Activated CD4-positive, alpha-beta memory T cell treated with anti-CD3 and anti-CD28 coated beads for 36 hours (primary cell): ENCODE data around the gene KMT2A. TPM values are rescaled to one million over a fixed set of nuclear protein-coding genes. Genes with fewer than 3 reads are reported as not detected.
"Not testable (repeated sequence)": the region's sequence is repeated elsewhere in the genome, so short reads cannot be mapped to it uniquely, and the experiment has no call there.

Source experiments
- CTCF ChIA-PET: fragments of 350-600 bp; sonication (Branson Sonifier 250); formaldehyde crosslinking; loops from one replicate; lab custom pipeline; 2021; ENCODE audit warnings: antibody characterized with exemption, inconsistent platforms; lab: Charles Lee
- POLR2A ChIA-PET: fragments of 350-600 bp; sonication (Branson Sonifier 250); formaldehyde crosslinking; loops from one replicate; lab custom pipeline; 2021; ENCODE audit warnings: antibody characterized with exemption; lab: Charles Lee
- DNase-seq: peaks from one replicate; pipeline ENCODE4 v3.0.0-alpha.2; 2020
- H3K27ac Mint-ChIP-seq: one replicate; pipeline ENCODE4 v1.8.0; 2021; ENCODE audit warnings: mixed read lengths
- H3K27me3 Mint-ChIP-seq: one replicate; pipeline ENCODE4 v1.8.0; 2021; ENCODE audit warnings: mixed read lengths
- H3K36me3 Mint-ChIP-seq: one replicate; pipeline ENCODE4 v1.8.0; 2021; ENCODE audit warnings: mixed read lengths
- H3K4me1 Mint-ChIP-seq: one replicate; pipeline ENCODE4 v1.8.0; 2021; ENCODE audit warnings: low read depth, mixed read lengths
- H3K4me3 Mint-ChIP-seq: one replicate; pipeline ENCODE4 v1.8.0; 2021; ENCODE audit warnings: mild to moderate bottlenecking, mixed read lengths
- H3K9me3 Mint-ChIP-seq: one replicate; pipeline ENCODE4 v1.8.0; 2021; ENCODE audit warnings: mixed read lengths
- intact Hi-C: fragments of 100-400 bp; cut with micrococcal nuclease; formaldehyde crosslinking; loops from one replicate; pipeline ENCODE4 v1.15.1; 2023
- total RNA-seq, 2 experiments: library from RNA; stranded (reverse); gene quantifications; one replicate each; pipeline ENCODE4 v1.2.3, GENCODE V29; 2021

The KMT2A gene
- total RNA-seq, 2 experiments from 2014 or later = 61.5 to 72.4 TPM

DNA sequence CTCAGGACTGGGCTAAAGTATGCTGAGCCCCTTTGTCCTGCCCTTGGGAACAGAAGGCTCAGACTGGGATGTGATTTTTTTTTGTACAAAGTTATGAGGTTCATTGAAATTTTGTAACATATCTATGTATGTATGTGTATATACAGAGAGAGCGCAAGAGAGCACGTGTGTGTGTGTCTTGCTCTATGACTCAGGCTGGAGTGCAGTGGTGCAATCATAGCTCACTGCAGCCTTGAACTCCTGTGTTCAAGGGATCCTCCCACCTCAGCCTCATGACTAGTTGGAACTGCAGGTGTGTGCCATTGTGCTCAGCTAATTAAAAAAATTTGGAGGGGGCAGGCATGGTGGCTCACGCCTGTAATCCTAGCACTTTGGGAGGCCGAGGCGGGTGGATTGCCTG, 100.4 kb downstream of the KMT2A start:
- no peaks in the 10 kb centered on the region for H3K36me3 Mint-ChIP-seq
- no peak for DNase-seq
- no peak overlapping the region for H3K27ac Mint-ChIP-seq
- H3K9me3 Mint-ChIP-seq = no peaks in the 10 kb centered on the region
- H3K4me3 Mint-ChIP-seq = no peak overlapping the region
- intact Hi-C loops = no loop called here
- ChIA-PET POLR2A (no interaction called here), CTCF (interaction anchor here (0.6 kb wide), 1 partner anchor 35 kb away, joined by 3 read pairs; no protein-coding TSS in a partner anchor)
- H3K4me1 Mint-ChIP-seq = peaks cover 4% of the 10 kb centered on the region
- no peaks in the 10 kb centered on the region for H3K27me3 Mint-ChIP-seq

DNA sequence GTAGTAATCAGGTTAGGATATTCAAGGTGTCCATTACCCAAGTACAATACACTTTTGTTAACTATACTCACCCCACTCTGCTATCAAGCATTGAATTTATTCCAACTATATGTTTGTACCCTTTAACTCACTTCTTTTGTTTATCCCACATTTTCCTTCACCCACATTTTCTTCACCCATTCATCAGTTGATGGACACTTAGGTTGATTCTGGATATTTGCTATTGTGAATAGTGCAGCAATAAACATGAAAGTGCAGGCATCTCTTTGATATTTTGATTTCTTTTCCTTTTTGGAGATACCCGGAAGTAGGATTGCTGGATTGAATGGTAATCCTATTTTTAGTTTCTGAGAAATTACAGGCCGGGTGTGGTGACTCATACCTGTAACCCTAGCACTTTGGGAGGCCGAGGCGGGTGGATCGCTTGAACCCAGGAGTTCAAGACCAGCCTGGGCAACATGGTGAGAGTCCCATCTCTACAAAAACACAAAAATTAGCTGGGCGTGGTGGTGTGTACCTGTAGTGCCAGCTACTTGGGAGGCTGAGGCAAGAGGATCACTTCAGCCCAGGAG, 101.2 kb downstream of the KMT2A start:
- Mint-ChIP-seq H3K9me3 (no peaks in the 10 kb centered on the region), H3K4me3 (no peak overlapping the region), H3K27ac (peak overlapping the region; percentile 38), H3K36me3 (no peaks in the 10 kb centered on the region), H3K4me1 (no peaks in the 10 kb centered on the region), H3K27me3 (no peaks in the 10 kb centered on the region)
- intact Hi-C loops = no loop called here
- CTCF ChIA-PET = interaction anchor here (0.6 kb wide), 1 partner anchor 36 kb away, joined by 3 read pairs; no protein-coding TSS in a partner anchor
- no peak for DNase-seq
- POLR2A ChIA-PET = no interaction called here

DNA sequence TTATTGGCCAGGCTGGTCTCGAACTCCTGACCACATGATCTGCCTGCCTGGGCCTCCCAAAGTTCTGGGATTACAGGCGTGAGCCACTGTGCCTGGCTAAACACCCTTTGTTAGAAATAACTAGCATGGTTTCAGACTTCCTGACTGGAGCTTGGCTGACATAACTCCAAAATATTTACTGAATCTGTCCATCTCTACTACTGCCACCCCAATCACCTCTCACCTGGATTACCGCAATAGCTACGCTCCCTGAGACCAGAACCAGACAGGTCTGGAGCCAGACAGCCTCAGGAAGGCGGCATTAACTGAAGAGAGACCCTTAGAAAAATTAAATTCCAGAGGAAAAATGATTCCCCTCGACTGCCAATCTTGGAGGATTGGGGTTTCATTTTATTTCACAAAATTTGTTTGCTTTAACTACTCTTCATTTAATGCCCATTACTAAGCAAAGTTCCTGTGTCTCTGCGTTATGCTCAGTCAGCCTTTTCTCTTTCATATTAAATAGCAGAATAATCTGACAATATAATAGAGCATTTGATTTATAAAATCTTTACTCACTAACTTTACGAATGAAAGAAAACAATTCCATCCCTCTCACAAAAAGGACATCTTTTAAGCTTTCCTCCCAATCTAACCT, 107.8 kb downstream of the KMT2A start:
- H3K27ac Mint-ChIP-seq = no peak overlapping the region
- ChIA-PET POLR2A (no interaction called here), CTCF (no interaction called here)
- H3K36me3 Mint-ChIP-seq = peaks cover 4% of the 10 kb centered on the region
- no peaks in the 10 kb centered on the region for H3K4me1 Mint-ChIP-seq
- H3K4me3 Mint-ChIP-seq = no peak overlapping the region
- H3K9me3 Mint-ChIP-seq = no peaks in the 10 kb centered on the region
- no peak for DNase-seq
- no peaks in the 10 kb centered on the region for H3K27me3 Mint-ChIP-seq
- intact Hi-C loops = no loop called here

DNA sequence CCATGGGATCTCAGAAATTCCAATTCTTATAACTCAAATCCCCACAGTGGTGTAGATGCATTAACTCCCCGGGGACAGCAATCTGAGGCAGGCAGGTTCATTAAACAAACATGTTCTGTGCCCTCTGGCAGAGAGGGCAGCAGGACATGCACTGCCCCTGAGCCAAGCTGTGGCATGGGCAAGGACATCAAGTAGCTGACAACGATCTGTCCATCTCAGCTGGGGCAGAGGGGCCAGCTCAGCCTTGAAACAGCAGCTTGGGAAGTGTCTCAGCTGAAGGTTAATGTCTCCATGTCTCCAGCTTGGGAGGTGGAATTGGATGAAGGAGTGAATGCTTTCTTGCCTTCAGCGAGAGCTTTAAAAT, 108.3 kb downstream of the KMT2A start:
- ChIA-PET CTCF (no interaction called here), POLR2A (no interaction called here)
- H3K4me1 Mint-ChIP-seq = no peaks in the 10 kb centered on the region
- no peak overlapping the region for H3K4me3 Mint-ChIP-seq
- H3K27ac Mint-ChIP-seq = no peak overlapping the region
- H3K27me3 Mint-ChIP-seq = no peaks in the 10 kb centered on the region
- no peak for DNase-seq
- intact Hi-C loops = no loop called here
- H3K9me3 Mint-ChIP-seq = no peaks in the 10 kb centered on the region
- peaks cover 4% of the 10 kb centered on the region for H3K36me3 Mint-ChIP-seq

DNA sequence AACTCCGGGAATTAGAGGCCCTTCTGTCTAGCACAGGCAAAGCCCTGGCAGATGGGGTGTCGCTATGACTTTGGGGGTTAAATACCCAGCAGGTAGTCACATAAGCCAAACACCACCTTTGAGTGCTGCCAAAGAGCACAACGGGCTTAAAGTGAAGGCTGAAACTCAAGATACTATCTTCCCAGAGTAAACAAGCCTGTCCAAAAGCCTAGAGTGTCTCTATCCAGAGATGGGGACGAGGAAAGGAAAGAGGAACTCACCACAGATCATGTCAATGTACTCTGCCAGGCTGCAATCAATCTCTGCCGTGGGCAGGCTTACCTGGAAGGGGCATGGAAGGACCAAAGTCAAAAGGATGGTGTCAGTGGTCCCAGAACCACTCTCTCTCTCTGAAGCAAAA, 109.2 kb downstream of the KMT2A start:
- H3K4me3 Mint-ChIP-seq = no peak overlapping the region
- H3K36me3 Mint-ChIP-seq = peaks cover 4% of the 10 kb centered on the region
- H3K9me3 Mint-ChIP-seq = no peaks in the 10 kb centered on the region
- DNase-seq = no peak
- H3K4me1 Mint-ChIP-seq = no peaks in the 10 kb centered on the region
- ChIA-PET CTCF (no interaction called here), POLR2A (no interaction called here)
- no peaks in the 10 kb centered on the region for H3K27me3 Mint-ChIP-seq
- H3K27ac Mint-ChIP-seq = no peak overlapping the region
- intact Hi-C loops = no loop called here

DNA sequence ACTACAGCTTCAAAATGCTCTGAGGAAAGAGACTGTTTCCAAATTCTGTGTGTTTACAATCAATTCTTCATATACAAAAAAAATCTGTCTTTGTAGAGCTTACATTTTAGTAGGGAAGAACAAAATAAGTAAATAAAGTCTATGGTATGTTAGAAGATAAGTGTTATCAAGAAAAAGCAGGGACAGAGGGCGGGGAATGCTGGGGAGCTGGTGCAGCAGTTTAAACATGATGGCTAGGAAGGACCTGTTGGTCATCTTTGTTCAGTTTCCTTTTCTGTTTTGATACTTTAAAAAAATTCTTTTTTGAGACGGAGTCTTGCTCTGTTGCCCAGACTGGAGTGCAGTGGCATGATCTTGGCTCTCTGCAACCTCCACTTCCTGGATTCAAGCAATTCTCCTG, 110.8 kb downstream of the KMT2A start:
- ChIA-PET POLR2A (no interaction called here), CTCF (interaction anchor here (1.0 kb wide), 1 partner anchor 48 kb away, joined by 3 read pairs; no protein-coding TSS in a partner anchor)
- no peak overlapping the region for H3K27ac Mint-ChIP-seq
- no peak for DNase-seq
- H3K4me3 Mint-ChIP-seq = no peak overlapping the region
- no peaks in the 10 kb centered on the region for H3K27me3 Mint-ChIP-seq
- no peaks in the 10 kb centered on the region for H3K9me3 Mint-ChIP-seq
- no peaks in the 10 kb centered on the region for H3K4me1 Mint-ChIP-seq
- H3K36me3 Mint-ChIP-seq = peaks cover 8% of the 10 kb centered on the region
- intact Hi-C loops = no loop called here

DNA sequence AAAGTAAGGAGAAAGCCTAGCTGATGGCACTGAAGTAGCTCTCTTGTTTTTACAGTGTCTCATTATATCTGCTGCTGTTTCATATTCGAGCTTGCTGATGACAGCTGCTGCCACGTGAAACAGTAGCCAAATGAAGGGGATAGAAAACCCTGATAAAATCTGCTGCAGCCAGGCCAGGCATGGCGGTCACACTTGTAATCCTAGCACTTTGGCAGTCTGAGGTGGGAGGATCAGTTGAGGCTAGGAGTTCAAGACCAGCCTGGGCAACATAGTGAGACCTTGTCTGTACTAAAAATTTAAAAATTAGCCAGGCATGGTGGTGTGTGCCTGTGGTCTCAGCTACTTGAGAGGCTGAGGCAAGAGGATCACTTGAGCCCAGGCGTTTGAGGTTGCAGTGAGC, 116.0 kb downstream of the KMT2A start:
- no peak for DNase-seq
- Mint-ChIP-seq H3K9me3 (no peaks in the 10 kb centered on the region), H3K4me1 (no peaks in the 10 kb centered on the region), H3K36me3 (peaks cover 13% of the 10 kb centered on the region), H3K4me3 (no peak overlapping the region), H3K27me3 (no peaks in the 10 kb centered on the region), H3K27ac (no peak overlapping the region)
- intact Hi-C loops = no loop called here
- POLR2A ChIA-PET = no interaction called here
- CTCF ChIA-PET = no interaction called here

DNA sequence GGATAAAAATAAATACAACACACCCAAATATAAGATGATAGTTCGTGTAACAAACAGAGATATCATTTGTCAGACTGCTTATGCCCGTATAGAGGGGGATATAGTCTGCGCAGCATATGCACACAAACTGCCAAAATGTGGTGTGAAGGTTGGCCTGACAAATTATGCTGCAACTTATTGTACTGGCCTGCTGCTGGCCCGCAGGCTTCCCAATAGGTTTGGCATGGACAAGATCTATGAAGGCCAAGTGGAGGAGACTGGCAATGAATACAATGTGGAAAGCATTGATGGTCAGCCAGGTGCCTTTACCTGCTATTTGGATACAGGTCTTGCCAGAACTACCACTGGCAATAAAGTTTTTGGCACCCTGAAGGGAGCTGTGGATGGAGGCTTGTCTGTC, 124.5 kb downstream of the KMT2A start:
- Mint-ChIP-seq H3K36me3 (no peaks in the 10 kb centered on the region), H3K27ac (no peak overlapping the region), H3K9me3 (no peaks in the 10 kb centered on the region), H3K4me3 (no peak overlapping the region), H3K27me3 (no peaks in the 10 kb centered on the region), H3K4me1 (peaks cover 6% of the 10 kb centered on the region)
- ChIA-PET CTCF (no interaction called here), POLR2A (no interaction called here)
- DNase-seq = no peak
- intact Hi-C loops = no loop called here

DNA sequence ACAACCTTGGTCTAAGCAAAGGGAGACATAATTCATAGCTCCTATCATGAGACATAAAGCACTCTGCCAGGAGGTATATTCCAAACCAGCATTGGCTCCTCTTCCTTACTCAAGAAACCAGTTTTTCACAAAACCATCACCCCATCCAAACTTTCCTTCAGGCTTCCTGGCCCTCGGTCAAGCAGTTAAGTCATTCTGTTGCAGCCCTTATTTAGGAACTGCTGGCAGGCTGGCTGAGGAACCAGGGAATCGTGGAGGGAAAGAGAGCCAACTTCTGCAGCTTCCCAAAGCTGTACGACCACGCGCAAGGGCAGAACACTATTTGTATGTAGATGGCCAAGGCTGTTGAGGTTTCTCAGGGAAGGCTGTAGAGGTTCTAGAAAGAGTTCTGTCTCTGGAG, 128.8 kb downstream of the KMT2A start:
- DNase-seq = no peak
- no peaks in the 10 kb centered on the region for H3K36me3 Mint-ChIP-seq
- peak overlapping the region; percentile 67 for H3K4me3 Mint-ChIP-seq
- no peaks in the 10 kb centered on the region for H3K27me3 Mint-ChIP-seq
- no peak overlapping the region for H3K27ac Mint-ChIP-seq
- no peaks in the 10 kb centered on the region for H3K9me3 Mint-ChIP-seq
- intact Hi-C loops = no loop called here
- peaks cover 7% of the 10 kb centered on the region for H3K4me1 Mint-ChIP-seq
- ChIA-PET POLR2A (no interaction called here), CTCF (interaction anchor here (0.8 to 1.0 kb wide), 3 partner anchors 44 to 52 kb away, joined by 3 to 4 read pairs (median 3); no protein-coding TSS in a partner anchor)

DNA sequence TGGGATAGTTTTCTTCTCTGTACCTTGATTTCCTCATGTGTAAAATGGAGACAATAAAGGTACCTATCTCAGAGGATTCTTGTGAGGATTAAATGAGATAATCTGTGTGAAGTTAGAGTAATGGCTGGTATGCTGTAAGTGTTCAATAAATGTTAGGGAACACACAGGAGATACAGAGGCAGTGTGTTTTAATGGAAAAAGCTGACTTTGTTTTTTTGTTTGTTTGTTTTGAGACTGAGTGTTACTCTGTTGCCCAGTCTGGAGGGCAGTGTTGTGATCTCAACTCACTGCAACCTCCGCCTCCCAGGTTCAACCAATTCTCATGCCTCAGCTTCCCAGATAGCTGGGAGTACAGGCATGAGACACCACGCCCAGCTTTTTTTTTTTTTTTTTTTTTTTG, 133.4 kb downstream of the KMT2A start:
- peaks cover 35% of the 10 kb centered on the region for H3K4me1 Mint-ChIP-seq
- DNase-seq = no peak
- ChIA-PET POLR2A (interaction anchor here (0.6 to 0.7 kb wide), 2 partner anchors 30 to 396 kb away, joined by 4 to 5 read pairs; no protein-coding TSS in a partner anchor), CTCF (interaction anchor here (0.8 to 1.6 kb wide), 3 partner anchors 125 to 274 kb away, joined by 3 to 7 read pairs (median 5); no protein-coding TSS in a partner anchor)
- peaks cover 9% of the 10 kb centered on the region for H3K36me3 Mint-ChIP-seq
- no peak overlapping the region for H3K27ac Mint-ChIP-seq
- no peak overlapping the region for H3K4me3 Mint-ChIP-seq
- no peaks in the 10 kb centered on the region for H3K27me3 Mint-ChIP-seq
- intact Hi-C loops = loop anchor here (5.0 kb wide), 1 partner anchor 367 kb away; no protein-coding TSS in a partner anchor
- H3K9me3 Mint-ChIP-seq = no peaks in the 10 kb centered on the region

DNA sequence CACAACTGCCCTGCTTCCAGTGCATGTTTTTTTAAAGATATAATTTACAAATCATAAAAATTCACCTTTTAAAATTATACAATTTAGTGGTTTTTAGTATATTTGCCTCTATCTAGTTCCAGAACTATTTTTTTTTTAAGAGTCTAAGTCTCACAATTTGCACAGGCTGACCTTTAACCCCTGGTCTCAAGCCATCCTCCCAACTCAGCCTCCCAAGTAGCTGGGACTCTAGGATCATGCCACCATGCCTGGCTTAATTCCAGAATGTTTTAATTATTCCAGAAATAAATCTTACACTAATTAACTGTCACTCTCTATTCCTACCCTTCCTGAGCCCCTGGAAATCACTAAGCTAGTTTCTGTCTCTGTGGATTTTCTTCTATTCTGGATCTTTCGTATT, 134.5 kb downstream of the KMT2A start:
- POLR2A ChIA-PET = no interaction called here

DNA sequence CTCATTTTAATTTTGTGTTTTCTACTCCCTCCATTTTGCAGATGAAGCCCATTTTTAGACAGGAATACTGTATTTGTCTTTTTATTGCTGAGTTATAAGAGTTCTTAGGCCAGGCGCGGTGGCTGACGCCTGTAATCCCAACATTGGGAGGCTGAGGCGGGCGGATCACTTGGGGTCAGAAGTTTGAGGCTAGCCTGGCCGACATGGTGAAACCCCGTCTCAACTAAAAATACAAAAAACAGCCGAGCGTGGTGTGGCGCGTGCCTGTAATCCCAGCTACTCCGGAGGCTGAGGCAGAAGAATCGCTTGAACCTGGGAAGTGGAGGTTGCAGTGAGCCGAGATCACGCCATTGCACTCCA, 135.4 kb downstream of the KMT2A start:
- H3K27me3 Mint-ChIP-seq, H3K9me3 Mint-ChIP-seq, H3K36me3 Mint-ChIP-seq: not testable (repeated sequence)
- ChIA-PET CTCF (interaction anchor here (0.6 to 1.8 kb wide), 4 partner anchors 14 to 258 kb away, joined by 3 to 6 read pairs (median 4); no protein-coding TSS in a partner anchor), POLR2A (interaction anchor here (0.7 to 1.4 kb wide), 6 partner anchors 9 to 330 kb away, joined by 3 to 5 read pairs (median 4); partner anchors contain the start of gene CD3D)
- Mint-ChIP-seq H3K27ac (peak overlapping the region; percentile 92), H3K4me3 (peak overlapping the region; percentile 87), H3K4me1 (peaks cover 45% of the 10 kb centered on the region)
- peak; percentile 37 for DNase-seq
- intact Hi-C loops = loop anchor here (2.0 to 5.0 kb wide), 5 partner anchors 23 to 369 kb away; partner anchors contain the start of genes ATP5MG, KMT2A and TMEM25

More for the DNA sequence above, 134.5 kb downstream of the KMT2A start:
- Mint-ChIP-seq H3K9me3 (no peaks in the 10 kb centered on the region), H3K4me1 (peaks cover 40% of the 10 kb centered on the region), H3K27me3 (no peaks in the 10 kb centered on the region), H3K36me3 (peaks cover 9% of the 10 kb centered on the region), H3K27ac (peak overlapping the region; percentile 14), H3K4me3 (no peak overlapping the region)
- CTCF ChIA-PET = interaction anchor here (1.2 to 1.4 kb wide), 2 partner anchors 13 to 24 kb away, joined by 3 read pairs; no protein-coding TSS in a partner anchor
- DNase-seq = no peak
- intact Hi-C loops = loop anchor here (5.0 kb wide), 1 partner anchor 368 kb away; no protein-coding TSS in a partner anchor
